CD4-positive, alpha-beta T cell treated with Interleukin-2 at 100 ng/mL for 4 hours (primary cell): ENCODE measurements around the gene ADGRL3.

Experiments used
- DNase-seq: peaks from one replicate; pipeline ENCODE4 v3.0.0-alpha.2; 2020; ENCODE audit warnings: low spot score

ADGRL3 gene

DNA sequence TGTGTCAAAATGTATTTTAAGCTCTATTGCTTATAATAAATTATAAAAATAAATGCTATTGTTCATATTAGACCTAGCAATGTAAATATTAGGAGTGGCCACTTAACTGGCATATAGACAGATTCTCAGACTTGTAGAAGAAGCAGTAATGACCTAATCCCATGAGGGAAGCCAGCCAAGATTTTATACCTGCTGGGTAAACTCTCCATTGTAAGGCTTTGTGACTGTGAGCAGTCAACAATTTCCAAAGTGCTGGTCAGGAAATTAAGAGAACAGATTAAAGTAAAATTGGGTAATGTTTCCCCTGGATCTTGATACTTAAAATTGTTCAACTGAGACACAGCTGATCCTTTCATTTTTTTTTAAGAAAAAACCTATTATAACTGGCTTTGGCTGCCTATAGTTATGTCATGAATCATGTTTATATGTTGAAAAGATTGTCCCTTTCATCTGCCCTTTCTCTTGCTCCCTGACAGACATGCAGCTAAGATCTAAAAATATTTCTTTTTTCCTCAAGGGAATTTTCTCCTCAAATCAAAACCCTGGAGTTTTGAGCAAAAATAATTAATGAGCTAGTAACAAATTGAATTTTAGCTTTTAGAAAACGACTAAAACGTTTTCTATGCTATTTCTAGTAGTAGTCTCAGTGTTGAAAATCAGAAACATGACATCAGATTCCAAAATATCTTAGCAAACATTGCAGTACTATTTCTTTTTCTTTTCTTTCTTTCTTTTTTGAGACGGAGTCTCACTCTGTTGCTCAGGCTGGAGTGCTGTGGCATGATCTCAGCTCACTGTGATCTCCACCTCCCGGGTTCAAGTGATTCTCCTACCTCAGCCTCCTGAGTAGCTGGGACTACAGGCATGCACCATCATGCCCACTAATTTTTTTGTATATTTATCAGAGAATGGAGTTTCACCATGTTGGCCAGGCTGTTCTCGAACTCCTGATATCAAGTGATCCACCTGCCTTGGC lies 77.9 kb downstream of the ADGRL3 start:
- no peak for DNase-seq

DNA sequence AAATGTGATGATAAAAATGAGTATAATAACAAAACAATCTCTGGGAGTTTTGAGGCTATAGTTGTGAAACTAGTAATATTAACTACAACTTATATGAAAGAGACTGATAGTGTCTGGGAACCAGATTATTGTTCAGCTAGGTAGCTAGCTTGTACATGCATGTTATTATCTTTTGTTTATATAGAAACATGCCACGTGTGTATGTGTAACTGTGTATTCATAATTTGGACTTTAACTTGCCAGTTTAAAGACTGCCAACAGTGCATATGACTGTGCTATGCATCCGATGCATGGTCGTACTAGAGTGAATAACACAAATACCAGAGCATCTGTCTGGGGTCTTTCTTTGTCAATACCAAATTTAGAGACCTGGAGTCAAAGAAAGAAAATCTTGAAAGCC lies 92.2 kb downstream of the ADGRL3 start:
- no peak for DNase-seq

DNA sequence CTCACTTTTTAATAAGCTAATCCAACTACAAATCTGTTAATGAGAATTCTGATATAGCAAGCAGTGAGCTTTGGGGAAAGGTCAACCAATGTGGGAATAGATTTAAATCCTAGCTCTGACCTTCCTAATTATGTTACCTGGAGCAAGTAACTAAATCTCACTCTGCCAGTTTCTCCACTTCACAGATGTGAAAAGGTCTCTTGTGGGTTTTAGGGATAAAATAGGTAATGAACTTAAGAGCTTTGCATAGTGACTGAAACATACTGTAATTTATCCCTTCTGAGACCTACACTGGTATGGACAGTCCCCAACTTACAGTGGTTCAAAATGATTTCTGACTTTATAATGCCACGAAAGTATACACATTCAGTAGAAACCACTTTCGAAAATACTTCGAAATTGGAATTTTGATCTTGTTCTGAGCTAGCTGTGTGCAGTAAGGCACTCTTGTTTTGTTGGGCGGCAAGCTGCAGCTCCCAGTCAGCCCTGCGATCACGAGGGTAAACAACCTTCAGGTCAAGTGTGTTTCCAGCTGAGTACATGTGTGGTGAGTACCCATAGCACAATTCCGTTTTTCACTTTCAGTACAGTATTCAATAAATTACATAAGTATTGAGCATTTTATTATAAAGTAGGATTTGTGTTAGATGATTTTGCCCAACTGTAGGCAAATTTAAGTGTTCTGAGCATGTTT lies 93.7 kb downstream of the ADGRL3 start:
- DNase-seq: no peak

DNA sequence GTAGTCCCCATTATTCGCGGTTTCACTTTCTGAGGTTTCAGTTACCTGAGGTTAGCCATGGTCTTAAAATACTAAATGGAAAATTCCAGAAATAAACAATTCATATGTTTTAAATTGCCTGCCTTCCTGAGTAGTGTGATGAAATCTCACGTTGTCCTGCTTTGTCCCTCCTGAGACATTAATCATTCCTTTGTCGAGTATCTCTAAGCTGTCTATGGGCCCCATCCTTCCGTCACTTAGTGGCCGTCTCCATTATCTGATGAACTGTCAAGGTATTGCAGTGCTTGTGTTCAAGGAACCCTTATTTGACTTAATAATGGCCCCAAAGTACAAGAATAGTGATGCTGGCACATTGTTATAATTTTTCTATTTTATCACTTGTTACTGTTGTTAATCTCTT lies 94.8 kb downstream of the ADGRL3 start:
- no peak for DNase-seq

DNA sequence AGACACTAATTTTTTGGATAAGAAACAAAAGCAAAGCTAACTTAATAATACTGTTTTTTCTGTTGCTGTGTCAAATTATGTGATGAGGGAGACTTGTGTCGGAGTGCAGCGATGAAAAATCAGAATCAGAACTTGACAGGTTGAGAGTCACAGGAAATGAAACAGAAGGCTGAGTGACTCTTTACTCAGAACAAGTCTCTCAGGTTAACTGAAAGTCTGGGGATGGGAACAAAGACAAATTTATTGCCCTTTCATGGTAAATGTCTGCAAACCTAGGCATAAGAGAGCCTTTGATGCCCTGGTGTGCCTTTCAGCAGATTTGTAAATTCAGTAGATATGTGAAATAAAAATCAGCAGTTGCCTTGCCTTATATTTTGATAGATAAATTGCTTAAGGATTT lies 96.0 kb downstream of the ADGRL3 start:
- no peak for DNase-seq

DNA sequence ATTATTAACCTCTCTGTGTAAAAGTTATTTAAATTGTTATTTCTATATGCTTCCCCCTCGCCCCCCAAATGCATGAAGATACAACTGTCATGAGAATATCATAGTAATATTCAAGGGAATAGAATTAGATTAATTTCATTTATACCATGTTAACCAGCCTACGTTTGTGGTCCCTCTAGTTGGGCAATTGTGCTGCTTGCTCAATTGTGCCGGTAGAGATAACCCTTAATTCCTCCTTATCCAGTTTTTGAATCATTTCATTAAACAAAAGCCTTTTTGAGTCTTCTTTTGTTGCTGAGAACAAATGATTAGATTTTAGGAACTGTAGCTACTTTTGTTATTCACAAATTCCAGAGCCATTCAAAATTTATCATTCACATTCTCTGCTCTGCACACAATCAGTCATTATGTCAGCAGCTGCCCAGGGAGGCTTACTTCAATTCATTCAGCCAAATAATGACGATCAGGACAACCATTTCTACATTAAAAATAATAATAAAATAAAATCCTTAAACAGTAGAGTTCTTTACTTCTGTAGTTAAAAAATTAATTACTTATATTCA lies 98.1 kb downstream of the ADGRL3 start:
- no peak for DNase-seq

DNA sequence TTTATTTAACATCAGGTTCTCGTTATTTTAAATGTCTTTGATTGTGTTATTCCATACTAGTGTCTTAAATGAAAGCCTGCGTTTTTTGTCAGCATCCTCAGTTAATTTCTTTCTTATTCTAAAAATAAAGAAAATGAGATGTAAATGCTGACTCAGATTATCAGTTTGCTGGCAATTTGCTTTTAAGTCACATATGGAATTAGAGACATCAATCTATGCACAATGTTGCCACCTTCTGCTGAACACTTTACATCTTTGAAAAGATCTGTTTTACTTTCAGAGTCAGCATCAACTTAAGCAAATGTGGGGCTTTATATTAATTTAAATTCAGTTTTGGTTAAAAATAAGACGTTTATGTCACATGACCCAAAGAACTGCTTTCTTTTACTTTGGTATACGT lies 99.2 kb downstream of the ADGRL3 start:
- DNase-seq: no peak

DNA sequence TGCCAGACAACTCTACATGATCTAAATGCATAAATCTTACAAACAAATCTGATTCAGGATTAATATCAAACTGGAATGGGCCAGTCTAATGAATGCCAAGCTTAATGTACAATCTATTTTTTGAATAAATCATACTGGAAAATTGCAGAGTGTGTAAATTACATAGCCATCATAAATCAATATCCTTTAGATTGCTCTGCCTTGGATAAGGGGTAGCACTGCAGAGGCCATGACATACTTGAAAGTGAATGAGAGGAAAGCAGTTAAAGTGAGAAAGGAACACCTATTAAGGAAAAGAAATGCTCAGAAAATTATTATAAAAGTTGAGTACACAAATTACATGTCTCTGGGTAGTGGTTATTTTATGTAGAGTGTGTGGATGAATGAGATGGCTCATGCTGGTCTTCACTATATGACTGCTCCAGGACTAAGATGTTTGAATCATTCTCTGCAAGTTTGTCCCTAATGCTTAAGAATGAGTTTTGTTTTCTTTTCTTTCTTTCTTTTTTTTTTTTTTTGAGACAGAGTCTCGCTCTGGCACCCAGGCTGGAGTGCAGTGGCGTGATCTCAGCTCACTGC lies 100.2 kb downstream of the ADGRL3 start:
- no peak for DNase-seq

DNA sequence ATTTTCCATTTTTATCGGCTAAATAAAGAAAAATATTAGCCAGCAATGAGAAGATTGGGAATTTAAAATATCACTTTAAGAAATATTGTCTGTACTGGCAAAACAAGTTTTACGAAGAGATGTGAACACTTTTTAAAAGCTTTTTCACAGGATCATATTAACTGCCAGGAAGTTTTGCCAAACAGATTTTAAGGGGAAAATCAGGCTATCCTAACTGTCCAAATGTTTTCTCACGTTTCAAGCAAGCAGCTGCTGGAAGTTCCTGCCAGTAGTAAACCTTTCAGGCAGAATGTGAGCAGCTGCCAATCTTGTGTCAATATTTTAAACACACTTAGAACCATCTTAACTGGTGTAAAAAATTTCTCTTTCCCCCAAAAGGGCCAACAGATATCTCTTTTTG lies 101.1 kb downstream of the ADGRL3 start:
- no peak for DNase-seq

DNA sequence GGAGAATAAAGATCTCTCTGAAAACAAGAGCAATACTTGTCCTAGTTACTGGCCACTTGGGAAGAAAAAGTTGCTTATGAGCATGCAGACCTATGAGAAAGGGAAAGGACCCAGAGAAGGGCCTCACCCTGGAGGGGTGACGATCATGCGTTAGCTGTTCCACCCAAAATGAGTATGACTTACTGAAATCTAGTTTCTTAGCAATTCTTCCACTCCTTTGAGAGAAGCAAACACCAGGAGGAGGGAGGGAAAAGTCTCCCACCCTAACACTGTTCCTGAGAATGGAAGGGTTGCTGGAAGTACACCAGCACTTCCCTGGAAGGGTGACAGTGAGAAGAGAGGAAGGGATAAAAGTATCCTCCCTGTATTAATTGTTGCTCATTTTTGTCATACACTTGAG lies 107.9 kb downstream of the ADGRL3 start:
- DNase-seq: no peak

DNA sequence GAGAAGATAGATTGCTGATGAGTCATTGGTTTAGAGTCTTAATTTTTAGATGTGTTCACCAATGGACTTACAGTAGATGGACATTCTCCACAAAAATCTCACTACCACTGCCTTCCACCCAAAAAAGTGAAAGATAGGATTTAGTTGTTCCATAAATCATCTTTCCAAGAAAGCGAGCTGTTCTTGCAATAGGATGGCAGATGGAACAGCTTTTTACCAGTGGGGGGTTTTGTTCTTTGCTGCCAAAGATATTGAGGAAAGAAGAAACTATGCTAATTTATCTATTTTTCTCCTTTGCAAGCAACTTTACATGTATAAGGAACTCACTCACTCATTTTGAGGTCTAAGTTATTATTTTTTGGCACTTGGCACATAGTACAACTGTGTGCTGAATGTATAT lies 109.5 kb downstream of the ADGRL3 start:
- DNase-seq: no peak

DNA sequence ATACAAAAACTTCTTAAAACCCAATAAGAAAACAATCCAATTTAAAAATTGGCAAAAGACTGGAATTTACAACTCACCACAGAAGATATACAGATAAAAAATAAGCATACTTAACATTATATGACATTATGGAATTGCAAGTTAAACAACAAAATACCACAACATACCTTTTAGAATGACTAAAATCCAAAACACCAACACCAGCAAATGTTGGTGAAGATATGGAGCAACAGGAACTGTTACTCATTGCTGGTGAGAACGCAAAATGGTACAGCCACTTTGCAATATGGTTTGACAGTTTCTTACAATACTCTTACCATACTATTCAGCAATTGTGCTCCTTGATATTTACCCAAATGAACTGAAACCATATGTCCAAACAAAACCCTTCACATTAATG lies 112.4 kb downstream of the ADGRL3 start:
- DNase-seq: no peak

DNA sequence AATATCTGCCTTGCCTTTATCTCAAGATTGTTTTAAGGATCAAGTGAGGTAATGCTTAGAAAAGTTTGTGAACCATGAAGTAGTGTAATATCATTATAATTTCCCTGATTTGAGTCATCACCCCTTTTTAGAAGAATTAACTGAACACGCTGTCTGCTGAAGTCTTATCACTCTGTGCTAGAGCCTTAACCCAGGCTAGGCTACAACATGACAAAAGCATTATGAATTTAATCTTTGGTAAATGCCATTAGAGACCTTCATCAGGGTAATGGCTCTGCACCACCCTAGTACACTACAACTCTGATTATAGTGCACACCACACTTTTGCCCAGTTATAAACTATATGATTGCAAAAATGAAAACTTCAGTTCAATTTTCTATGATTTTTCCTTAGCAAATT lies 118.3 kb downstream of the ADGRL3 start:
- no peak for DNase-seq

DNA sequence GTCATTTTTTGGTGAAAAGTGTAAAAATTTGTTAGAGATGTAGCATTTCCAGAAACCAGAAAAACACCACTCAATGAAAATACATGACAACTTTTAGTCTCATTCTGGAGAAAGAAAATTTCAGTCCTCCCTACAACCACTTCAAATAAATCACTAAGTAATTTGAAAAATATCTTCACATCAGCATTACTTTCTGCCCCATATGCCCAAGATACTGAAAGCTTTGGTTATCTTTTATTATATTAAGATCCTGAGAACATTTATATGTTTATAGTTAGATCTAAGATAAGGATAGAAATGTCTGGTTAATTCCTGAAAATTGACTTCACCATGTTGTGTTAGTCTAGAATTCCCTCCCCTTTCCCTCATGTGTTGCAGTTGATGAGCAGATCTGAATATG lies 119.0 kb downstream of the ADGRL3 start:
- DNase-seq: no peak

DNA sequence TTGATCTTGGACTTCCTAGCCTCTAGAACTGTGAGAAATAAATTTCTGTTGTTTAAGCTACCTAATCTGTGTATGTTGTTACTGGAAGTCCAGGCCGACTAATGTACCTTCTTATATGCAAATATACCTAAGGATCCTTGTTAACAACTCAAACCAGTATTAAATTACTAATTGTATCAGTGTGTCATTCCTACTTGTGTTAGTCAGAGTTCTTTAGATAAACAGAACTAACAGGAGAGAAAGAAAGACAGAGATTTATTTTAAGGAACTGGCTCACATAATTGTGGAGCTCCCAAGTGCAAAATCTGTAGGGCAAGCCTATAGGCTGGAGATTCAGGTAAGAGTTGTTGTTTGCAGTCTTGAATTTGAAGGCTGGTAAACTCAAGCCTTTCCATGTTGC lies 120.0 kb downstream of the ADGRL3 start:
- DNase-seq: no peak

DNA sequence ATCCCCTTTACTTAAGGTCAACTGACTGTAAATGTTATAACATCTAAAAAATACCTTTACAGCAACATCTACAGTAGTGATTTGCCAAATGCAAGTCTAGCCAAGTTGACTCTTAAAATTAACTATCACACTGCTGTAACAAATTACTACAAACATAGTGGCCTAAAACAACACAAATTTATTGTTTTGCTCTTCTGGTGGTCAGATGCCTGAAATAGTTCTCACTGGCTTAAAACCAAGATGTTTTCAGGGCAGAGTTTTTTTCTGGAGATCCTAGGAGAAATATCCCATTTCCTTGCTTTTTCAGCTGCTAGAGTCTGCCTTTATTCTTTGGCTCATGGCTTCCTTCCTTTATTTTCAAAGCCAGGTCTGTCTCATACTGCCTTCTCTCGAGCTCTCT lies 120.5 kb downstream of the ADGRL3 start:
- no peak for DNase-seq

DNA sequence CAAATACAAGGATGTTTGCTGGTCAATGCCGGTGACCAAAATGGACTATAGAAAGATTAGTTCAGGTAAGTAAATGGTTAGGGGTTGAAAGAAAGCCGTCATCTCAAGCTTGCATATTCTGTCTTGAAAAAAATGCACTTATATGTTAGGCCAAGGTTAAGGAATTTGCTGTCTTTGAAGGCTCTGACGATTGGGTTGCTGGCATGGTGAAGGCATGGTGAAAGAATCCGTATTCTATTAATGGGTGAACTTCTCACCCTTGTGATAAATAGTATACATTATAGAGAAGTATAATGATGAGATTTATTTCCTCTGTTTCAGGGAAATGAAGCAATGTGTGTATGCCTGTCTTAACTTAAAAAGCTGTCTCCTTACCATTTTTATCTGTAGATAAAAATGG lies 132.6 kb downstream of the ADGRL3 start:
- DNase-seq: no peak

DNA sequence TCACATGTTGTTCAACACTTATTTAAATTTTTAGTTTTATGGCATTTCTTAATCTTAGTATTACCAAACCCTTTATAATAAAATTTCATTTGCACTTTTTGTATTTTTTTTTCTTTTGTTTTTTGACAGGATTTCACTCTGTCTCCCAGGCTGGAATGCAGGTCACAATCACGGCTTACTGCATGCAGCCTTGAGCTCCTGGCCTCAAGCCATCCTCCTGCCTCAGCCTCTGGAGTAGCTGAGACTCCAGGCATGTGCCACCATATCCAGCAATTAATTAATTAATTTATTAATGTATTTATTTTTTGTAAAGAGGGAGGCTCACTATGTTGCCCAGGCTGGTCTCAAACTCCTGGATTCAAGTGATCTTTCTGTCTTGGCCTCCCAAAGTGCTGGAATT lies 133.4 kb downstream of the ADGRL3 start:
- DNase-seq: no peak

DNA sequence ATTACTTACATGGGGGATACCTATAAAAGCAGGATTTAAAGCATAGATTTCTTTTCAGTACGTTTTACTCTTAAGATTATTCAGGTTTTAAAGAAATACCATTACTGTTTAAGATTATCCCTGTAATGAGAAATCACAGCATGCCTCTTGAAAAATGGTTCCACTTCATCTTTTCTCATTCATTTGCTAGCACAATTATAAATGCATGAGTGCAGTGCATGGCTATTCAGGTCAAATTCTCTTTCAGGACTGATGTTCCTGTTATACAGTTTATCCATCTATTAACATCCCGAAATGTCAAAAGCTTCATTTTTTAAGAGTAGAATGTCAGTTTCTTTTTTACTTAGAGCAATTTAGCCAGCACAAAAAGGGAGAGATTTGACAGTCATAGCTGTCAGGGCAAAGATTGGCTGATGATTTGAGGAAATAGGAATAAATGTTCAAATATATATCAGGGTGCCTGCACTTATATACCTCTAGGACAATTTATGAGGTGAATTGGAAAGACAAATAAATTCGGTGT lies 135.2 kb downstream of the ADGRL3 start:
- no peak for DNase-seq

DNA sequence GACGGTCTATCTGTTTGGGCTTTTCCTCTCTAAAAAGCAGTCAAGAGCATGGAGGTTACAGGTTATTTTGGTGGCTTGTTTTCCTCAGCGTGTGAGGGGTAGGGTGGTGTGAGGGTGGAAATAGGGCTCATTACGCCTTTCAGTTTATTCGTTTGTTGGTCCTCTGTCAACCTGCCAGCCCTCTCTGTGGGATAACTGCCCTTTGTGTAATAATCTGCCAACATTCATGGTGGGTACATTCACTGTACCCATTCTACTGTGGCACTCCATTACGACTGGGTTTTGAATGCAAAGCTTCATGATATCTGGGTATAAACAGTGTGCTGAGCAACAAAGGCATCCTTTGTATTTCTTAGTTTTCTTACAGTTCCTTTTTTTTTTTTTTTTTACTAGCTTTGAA lies 136.4 kb downstream of the ADGRL3 start:
- DNase-seq: no peak

DNA sequence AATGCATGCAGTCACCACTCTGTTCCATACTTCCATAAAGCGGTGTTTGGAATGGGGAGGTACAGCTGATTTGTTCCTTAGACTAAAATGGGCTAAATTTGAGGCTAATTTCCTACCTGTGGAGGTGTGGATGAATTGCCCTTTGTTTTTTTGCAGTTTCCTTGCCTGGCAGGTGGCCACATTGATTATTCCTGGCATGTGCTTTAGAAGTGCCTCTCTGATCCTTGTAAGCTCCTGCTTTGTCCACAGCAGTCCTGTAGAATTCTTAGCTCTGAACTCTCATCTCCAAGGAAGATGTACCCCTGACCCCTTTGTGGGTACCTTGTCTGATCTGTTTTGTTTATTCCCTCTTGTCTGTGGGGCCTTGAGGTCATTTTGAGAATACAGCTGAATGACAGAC lies 136.8 kb downstream of the ADGRL3 start:
- no peak for DNase-seq

DNA sequence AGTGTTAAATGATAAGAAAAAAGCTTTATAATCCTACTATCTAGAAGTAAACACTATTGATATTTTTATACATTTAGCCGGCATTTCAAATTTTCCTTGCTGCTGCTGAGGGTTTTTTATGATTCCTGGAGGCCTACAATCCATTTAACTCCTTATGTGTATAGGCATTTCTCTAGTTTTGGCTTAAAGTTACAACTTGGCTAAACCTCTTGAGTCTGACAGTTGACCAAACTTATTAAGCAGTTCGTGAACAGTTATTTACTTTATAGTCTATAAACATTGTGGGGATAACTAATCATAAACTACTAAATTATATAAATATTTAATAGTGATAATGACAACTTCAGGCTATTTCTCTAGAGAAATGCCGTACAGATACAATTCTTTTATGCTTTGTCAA lies 141.9 kb downstream of the ADGRL3 start:
- DNase-seq: no peak

DNA sequence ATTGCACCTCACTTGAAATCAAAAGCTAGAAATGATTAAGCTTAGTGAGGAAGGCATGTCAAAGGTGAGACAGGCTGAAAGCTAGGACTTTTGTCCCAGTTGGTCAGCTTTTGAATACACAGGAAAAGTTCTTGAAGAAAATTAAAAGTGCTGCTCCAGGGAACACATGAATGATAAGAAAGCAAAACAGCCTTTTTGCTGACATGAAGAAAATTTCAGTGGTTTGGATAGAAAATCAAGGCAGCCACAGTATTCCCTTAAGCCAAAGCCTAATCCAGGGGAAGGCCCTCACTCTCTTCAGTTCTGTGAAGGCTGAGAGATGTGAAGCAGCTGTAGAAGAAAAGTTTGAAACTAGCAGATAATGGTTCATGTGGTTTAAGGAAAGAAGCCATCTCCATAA lies 150.8 kb downstream of the ADGRL3 start:
- no peak for DNase-seq
